Measurements from ENCODE around the gene KIF5A.

Gene KIF5A

DNA sequence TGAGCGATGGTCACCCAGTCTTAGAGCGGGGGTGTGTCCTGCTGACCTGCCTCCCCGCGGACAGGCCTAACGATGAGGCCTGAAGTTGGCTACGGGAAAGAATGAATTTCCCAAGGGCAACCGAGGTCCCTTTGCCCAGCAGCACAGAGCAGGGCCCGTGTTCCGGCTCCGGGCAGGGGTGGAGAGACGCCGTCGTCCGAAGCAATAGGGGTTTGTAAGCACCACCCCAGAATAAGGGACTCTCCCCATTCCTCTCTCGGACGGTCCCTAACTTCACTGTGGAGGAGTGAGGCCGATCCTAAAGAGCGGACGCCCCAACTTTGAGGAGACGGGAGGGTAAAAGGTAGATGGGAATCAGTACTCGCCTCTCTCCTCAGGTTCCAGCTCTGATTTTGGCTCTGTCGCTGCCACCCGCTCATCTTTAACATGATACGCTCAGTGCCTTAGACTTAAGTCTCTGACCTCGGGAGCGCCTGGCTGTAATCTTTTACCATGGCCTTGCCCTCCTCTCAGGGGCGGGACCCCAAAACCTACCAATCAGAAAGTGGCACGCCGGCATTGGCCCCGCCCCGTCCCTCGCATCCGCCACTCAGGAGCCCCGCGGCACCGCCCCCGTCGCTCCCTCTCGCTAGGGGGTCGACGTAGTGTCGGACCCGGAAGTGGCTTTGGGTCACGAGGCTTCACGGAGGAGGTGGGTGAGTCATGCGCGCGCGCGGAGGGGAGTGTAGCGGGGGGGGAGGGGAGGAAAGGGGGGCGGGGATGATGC is 29.6 kb upstream of the KIF5A start, which contains the start of gene DDIT3:
DDIT3 (minus strand) TSS at position 462 of the 766 bp plus-strand sequence. CDS start 3,108 bp downstream, outside the sequence.
- DNase-seq: peak; percentile 92

GRCh38 chr12:57521525-57522010 is 28.3 kb upstream of the KIF5A start:
- DNase-seq: no peak

GRCh38 chr12:57522011-57522886 is 27.6 kb upstream of the KIF5A start, which contains the start of gene MBD6:
Gene MBD6, plus strand, starts transcription at chr12:57522824. Its CDS starts 1,480 bp downstream, at chr12:57524304.
- peak; percentile 78 for DNase-seq

DNA sequence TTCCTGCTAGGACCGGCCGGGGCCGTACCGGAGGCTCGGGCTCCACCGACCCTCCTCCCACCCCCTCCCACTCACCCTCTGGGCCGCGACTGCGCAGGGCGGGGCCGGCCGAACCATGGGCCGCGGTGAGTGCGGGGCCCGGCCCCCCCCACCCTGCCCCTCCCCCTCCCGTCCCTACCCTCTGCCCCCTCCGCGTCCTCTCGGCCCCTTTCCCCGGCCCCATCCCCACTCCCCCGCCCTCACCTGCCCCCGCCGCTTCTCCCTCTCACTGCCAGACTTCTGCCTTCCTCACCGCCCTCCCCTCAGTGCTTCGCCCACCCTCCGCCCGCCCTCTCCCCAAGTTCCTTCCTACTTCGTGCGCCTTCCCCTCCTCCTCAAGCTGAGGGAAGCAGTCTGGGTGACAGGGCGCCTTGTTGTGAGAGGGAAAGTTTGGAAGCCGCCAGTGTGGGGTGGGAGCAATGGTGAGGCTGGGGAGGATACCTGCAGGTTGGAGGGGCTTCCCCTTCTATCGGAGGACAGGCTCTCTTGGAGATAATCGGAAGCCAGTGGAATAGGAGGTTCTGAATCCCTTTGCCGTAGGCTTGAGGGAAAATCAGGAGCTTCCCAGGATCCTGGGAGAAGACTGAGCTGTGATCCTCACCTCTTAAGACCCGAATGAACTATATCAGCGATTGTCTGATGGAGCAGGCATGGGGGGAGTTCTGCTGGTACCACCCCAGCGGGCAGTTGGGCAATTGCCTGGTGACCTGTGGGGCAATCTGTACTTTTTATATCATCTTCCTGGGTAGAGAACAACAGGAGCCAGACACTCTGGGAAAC is 26.7 kb upstream of the KIF5A start:
- no peak for DNase-seq

DNA sequence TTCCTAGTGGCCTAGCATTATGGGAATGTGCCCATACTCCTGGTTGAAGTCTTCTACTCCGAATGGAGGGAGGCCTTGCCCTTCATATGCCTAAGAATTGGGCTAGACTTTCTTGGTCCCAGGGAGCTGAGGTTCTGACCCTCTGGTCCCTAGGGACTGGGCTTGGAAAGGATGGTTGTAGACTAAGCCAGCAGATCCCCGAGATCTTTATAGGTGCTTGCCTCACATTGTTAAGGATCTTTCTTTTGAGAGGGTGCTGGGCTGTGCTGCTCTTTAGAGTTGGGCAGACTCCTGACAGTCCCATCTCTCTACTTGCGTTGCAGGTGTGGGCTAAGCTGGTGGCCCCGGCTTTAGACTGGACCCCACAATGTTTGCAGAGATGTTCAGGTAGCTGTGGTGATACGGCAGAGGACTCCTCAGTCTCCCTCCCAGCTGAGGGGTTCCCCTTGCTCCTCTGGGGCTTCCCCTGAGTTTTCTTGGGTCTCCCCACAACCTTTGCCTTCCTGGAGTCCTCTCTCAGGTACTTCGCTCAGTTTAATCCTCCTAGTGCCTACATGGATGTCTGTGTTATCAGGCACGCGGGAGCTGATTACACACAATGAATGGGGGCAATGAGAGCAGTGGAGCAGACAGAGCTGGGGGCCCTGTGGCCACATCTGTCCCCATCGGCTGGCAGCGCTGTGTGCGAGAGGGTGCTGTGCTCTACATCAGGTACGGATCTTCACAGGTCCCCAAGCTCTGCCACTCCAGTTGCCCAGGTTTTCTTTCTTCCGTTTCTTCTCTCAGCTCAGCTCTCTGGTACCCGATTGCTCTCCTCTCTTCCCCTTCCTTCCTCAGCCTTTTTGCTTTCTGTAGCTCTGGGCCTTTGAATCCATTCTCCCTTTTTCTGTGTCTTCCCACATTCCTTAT is 25.9 kb upstream of the KIF5A start:
- no peak for DNase-seq

GRCh38 chr12:57524814-57525614 is 24.8 kb upstream of the KIF5A start:
- DNase-seq: no peak

DNA sequence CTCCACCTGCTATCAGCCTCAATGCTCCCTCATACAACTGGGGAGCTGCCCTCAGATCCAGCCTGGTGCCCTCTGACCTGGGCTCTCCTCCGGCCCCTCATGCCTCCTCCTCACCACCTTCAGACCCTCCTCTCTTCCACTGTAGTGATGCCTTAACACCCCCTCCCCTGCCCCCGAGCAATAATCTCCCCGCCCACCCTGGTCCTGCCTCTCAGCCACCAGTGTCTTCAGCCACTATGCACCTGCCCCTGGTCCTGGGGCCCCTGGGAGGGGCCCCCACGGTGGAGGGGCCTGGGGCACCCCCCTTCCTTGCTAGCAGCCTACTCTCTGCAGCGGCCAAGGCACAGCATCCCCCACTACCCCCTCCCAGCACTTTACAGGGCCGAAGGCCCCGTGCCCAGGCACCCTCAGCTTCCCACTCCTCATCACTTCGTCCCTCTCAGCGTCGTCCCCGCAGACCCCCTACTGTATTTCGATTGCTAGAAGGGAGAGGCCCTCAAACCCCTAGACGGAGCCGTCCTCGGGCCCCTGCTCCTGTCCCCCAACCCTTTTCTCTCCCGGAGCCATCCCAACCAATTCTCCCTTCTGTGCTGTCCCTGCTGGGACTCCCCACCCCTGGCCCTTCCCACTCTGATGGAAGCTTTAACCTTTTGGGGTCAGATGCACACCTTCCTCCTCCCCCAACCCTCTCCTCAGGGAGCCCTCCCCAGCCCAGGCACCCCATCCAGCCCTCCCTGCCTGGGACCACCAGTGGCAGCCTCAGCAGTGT is 24.0 kb upstream of the KIF5A start:
- DNase-seq: no peak

DNA sequence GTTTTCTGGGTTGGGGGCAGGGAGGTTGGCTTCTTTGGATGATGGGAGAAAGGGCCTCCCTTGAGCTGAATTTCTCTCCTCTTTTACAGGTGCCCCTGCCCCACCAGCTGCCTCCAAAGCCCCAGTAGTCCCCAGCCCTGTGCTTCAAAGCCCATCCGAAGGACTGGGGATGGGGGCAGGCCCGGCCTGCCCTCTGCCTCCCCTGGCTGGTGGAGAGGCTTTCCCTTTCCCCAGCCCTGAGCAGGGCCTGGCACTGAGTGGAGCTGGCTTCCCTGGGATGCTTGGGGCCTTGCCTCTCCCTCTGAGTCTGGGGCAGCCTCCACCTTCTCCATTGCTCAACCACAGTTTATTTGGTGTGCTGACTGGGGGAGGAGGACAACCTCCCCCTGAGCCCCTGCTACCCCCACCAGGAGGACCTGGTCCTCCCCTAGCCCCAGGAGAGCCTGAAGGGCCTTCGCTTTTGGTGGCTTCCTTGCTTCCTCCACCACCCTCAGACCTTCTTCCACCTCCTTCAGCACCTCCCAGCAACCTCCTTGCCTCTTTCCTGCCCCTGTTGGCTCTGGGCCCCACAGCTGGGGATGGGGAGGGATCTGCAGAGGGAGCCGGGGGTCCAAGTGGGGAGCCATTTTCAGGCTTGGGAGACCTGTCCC is 23.2 kb upstream of the KIF5A start:
- DNase-seq: no peak

- no peak for DNase-seq
Measured at GRCh38 chr12:57527184-57527583, 22.7 kb upstream of the KIF5A start.

DNA sequence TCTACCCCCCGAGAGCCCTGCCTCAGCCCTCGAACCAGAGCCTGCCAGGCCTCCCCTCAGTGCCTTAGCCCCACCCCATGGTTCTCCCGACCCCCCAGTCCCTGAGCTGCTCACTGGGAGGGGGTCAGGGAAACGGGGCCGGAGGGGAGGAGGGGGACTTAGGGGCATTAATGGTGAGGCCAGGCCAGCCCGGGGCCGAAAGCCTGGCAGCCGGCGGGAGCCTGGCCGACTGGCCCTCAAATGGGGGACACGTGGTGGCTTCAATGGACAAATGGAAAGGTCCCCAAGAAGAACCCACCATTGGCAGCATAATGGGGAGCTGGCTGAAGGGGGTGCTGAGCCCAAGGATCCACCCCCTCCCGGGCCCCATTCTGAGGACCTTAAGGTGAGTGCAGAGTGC is 21.7 kb upstream of the KIF5A start:
- DNase-seq: no peak

DNA sequence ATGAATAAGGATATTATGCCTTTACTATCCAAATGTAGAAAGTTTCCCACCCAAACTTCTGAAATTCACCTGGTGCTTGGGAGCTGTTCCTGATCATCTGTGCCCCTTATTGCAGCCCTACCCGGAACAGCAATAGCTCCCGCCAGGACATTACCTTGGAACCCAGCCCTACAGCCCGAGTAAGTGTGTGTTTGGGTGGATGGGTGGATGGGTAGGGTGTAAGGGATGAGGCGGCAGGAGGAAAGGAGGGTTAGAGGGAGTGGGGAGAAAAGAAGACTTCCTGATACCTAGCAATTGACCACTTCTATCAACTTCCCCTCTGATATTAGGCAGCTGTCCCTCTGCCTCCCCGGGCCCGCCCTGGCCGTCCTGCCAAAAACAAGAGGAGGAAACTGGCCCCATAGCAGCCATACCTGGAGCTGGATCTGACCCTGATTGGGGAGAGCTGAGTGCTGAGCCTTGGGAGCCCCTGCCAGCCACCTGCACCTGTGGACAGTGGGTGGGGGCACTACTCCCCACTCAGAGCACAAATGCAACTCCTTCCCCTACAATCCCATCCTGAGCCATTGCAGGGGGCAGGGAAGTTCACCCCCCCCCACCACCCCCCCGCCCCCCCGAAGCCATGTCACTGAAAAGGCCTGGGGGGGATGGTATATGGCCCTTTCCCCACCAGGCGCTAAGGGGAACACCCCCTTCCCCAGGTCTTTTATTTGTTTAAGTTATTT is 20.9 kb upstream of the KIF5A start:
- no peak for DNase-seq

- no peak for DNase-seq
Measured at GRCh38 chr12:57529831-57530230, 20.0 kb upstream of the KIF5A start.

DNA sequence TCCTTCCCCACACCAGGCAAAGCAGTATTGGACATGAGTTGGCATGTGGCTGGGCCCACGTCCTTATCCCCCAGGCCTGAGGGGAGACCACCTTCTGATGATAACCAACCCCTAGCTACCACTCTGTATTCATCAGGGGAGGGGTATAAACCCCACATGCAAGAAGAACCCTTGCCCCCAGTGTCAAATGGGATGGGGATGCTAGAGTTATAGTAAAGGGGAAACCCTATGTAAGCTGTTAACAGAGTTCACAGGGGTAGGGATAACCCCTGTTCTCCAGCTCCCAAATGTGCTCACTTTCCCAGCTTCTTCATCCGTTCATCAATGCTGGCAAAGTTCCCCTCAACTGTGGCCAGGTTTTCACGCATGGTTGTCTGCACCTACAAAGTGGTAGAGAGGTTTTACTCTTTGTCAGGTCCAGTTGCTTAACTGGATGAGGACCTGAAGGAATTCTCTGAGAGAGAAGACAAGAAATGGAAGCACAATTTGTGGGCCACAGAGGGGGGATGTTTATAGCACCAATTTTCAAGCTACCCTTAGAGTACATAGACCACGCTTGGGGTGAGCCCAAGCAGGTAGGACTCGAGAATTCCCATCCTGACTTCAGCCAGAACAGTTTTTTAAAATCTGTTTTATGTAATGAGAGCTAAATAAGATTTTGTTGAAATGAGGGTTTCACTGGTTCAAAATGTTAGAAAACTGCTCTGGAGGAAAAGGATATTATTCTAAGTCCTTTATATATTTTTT is 19.3 kb upstream of the KIF5A start:
- no peak for DNase-seq

GRCh38 chr12:57531836-57532235 is 18.0 kb upstream of the KIF5A start:
- DNase-seq: no peak

DNA sequence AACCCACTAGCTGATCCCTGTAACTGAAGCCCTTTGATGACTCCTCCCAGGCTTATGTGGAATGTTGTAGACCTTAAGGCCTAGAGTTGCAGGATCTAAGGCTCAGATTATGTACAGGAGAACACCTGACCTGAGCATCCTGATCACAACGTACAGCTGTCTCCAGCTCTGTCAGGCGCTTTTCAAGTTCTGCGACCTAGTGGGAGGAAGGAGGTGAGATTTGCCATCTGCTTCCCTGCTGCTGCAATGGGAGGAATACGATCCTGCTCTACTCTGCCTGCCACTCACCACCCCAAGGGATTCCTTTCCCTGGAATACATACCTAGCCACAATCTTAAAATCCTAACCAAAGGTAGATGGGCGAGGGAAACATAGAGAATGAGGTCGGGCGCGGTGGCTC is 16.7 kb upstream of the KIF5A start:
- DNase-seq: no peak

GRCh38 chr12:57534250-57534649 is 15.6 kb upstream of the KIF5A start:
- DNase-seq: no peak

- DNase-seq: no peak
Measured at GRCh38 chr12:57534991-57535543, 14.8 kb upstream of the KIF5A start.
